Erythroblast (primary cell): Measurements from ENCODE around the gene MGAT5B.

Source experiments
- GATA1 ChIP-seq: IDR thresholded peaks from 2 replicates; pipeline ENCODE4 v1.6.1; 2011; ENCODE audit warnings: low read depth, mild to moderate bottlenecking, control low read depth, low read length, moderate library complexity
- POLR2A ChIP-seq: IDR thresholded peaks from 2 replicates; pipeline ENCODE4 v1.6.1; 2011; ENCODE audit warnings: mild to moderate bottlenecking, low read length

DNA sequence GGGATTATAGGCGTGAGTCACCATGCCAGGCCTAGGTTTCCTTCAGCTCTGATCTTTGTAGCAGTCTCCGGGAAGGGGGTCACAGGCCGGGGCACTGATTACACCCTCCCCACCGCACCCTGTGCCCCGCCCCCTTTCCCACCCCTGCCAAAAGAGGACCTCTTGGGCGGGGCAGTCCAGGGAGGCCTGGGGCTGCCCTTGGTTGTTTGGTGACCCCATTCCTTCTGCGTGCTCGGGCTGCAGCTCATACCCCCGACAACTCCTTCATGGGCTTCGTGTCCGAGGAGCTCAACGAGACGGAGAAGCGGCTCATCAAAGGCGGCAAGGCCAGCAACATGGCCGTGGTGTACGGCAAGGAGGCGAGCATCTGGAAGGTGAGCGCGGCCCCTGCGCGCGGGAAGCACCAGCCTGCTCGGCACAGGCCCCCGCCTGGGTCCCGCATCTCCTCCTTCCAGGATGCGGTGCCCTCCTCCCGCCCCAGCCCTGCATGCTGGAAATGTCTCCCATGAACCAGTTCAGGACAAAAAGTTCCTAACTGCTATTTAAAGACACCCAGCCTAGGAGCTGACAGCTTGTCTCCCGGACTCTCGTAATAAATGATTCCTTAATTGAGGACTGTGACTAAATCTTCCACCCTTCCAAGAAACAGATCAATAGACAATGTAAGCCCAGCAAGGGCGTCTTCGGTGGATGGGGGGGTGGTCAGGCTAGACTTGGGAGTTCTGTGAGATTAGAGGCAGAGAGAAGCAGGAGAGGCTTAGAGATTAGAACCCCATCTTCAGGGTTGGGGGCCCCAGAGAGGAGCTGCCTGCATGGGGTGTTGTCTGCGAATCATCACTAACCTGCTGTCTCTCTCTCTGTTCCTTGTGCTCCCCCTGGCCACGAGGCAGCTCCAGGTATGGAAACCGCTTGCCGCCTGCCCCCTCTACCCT, 64.5 kb downstream of the MGAT5B start:
- TF ChIP-seq POLR2A, result no peak
- no peak for TF ChIP-seq GATA1
